ENCODE results near the gene CEACAM3.
A peak's percentile ranks its signal among the peaks of the same experiment; 100 is the strongest.

The CEACAM3 gene

DNA sequence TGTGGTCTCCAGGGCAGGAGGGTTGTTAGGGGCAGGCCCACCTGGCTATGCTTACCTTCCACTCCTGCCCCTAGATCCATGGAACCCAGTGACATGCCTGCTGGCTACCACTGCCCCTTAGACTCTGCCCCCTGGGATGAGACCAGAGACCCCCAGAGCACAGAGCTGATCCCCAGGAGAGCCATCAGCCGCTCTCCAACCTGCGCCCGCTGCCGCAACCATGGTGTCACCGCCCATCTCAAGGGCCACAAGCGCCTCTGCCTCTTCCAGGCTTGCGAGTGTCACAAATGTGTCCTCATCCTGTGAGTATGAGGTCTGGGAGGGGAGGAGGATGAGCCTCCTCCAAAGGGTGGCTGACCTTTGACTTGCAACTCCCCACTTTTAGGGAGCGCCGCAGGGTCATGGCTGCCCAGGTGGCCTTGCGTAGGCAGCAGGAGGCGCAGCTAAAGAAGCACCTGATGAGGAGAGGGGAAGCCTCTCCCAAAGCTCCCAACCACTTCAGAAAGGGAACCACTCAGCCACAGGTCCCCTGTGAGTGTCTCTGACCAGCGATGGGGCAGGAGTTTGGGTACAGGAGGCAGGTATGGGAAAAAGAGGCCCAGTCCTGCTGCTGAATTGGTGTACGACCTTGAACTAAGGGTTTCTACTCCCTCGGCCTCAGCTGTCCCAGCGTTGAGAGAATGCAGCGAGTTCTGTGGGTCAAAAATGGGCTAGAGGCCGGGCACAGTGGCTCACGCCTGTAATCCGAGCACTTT is 51.1 kb downstream of the CEACAM3 start:
- DNase-seq, result no peak

- DNase-seq, result no peak
Measured at GRCh38 chr19:41848666-41849065, 52.3 kb downstream of the CEACAM3 start.

DNA sequence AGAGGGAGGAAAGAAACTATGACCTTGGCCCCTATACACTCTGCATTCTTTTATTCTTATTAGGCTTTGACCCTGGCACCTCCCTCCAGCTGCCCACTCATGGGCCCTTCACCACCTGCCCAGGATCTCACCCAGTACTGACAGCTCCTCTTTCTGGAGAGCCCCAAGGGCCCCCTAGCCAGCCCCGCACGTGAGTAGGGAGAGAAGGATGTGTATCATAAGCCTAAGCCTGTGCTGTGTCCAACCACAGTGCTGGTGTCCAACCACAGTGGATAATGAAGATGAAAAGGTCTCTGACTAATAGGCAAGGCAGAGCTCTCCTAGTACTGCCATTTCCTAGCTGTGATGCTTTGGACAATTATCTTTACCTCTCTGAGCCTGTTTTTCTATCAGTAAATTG is 52.7 kb downstream of the CEACAM3 start:
- no peak for DNase-seq

DNA sequence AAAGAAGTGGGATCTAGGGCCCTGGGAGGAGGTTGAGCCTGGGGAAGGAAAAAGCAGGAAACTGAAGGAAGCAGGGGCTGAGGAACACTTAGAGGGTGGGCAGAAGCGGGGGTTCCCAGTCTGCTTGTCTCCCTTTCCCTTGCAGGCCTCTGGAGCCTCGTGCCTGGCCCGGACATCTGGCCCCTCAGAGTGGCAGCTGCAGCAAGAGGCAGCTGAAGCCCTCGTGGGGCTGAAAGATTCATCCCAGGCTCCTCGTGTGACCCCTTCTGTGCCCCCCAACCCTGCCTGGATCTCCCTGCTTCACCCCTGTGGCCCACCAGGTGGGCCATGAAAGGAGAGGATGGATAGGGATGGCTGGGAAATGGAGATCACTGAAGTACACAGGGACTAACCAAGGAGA is 54.0 kb downstream of the CEACAM3 start:
- no peak for DNase-seq

DNA sequence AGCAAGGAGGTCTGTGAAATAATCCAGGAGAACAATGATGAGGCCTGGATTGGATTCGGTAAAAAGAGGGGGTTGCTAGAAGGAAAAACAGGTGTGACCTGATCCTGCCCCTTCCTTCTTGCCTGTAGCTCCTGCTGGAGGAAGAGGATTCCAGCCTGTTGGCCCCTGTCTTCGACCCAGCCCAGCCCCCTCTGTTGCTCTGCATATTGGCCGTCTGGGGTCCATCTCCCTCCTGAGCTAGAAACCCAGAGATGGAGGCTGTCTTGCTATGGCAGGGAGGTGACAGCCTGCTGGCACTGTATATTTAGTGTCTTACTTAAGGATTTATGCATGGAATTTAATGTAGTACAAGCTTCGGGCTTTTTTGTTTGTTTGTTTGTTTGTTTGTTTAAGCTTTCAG is 55.1 kb downstream of the CEACAM3 start:
- no peak for DNase-seq

- no peak for DNase-seq
Measured at GRCh38 chr19:41853344-41853743, 57.0 kb downstream of the CEACAM3 start.

- no peak for DNase-seq
Measured at GRCh38 chr19:41853768-41854167, 57.4 kb downstream of the CEACAM3 start.

DNA sequence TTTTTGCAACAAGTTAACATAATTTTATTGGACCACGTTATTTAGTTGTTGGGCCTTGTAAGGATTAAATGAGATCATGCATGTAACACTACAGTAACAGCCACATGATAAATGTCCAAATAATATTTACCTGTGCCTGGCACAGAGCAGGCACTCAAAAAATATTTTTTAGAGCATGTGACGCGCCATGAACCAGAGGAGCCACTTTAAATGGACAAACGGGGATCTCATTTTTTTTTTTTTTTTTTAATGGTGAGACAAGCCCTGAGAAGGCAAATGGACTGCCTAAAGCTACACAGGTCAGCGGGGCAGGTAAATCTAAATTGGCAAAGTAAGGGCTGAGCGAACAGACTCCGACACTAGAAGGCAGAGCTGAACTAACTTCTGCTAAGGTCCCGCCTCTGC is 62.8 kb downstream of the CEACAM3 start:
- DNase-seq, result no peak

- peak; percentile 97 for DNase-seq
Measured at GRCh38 chr19:41859618-41860418, 63.4 kb downstream of the CEACAM3 start, which contains the start of gene RPS19. Gene RPS19 (plus strand): TSS chr19:41860255. CDS start chr19:41860775, 520 bp downstream.

DNA sequence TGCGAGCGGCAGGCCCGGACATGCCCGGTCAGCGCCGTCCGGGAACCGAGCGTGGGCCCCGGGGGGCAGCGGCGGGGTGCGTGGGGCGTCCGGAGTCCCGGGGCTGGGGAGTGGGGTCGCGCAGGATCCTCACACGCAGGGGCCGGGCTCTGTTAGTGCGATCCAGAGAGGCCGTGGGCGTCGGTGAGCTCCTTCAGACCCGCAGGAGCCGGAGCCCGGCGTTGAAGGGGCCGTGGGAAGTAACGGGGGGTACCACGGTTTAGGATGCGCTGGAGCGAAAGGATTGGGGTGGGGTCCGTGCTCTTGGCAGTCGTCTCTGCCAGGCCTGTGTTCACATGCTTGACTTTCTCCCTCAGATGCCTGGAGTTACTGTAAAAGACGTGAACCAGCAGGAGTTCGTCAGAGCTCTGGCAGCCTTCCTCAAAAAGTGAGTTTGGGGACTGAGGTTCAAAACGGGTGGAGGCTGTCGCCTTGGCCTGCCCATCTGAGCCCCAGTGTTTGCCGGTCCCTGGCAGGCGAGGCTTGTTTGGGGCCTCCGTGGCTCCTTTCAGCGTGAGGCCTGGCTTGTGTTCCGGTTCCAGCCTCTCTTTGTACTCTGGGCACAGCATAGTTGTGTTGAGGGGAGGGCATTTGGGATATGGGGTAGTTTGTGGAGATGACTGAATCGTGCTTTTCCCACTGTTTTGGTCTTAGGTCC is 64.2 kb downstream of the CEACAM3 start:
- DNase-seq, result no peak
